Measurements from ENCODE around the gene MAST3.
A peak's percentile ranks its signal among the peaks of the same experiment; 100 is the strongest.

MAST3 gene

DNA sequence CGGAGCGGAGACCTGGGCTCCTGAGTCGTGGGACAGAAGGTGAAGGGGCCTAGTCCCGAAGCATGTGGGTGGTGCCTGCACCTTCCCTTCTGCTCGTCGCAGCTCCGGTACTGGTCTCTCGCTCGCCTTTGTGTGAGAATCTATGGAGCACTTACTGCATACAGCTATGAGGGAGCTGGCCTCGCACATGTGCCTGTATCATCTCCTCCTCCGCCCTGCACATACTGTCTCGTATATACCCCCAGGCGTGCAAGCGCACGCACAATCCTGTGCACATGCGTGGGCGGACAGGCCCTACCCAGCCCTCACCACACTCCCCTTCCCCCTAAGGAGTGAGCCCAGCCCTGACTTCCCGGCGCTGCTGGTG, 64.0 kb downstream of the MAST3 start:
- no peak for DNase-seq

DNA sequence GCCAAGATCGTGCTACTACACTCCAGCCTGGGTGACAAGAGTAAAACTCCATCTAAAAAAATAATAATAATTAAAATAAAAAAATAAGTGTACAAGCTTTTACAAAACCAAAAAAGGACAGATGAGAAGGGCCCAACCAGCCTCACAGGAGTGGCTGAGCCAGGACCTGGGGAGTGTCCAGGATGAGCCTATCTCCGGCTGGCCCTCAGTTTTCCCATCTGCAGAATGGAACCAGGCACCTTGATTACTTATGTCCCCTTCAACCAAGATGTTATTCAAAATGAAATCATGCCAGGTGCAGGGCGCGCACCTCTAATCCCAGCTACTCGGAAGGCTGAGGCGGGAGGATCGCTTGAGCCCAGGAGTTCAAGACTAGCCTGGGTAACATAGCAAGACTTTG, 66.5 kb downstream of the MAST3 start:
- DNase-seq = no peak

DNA sequence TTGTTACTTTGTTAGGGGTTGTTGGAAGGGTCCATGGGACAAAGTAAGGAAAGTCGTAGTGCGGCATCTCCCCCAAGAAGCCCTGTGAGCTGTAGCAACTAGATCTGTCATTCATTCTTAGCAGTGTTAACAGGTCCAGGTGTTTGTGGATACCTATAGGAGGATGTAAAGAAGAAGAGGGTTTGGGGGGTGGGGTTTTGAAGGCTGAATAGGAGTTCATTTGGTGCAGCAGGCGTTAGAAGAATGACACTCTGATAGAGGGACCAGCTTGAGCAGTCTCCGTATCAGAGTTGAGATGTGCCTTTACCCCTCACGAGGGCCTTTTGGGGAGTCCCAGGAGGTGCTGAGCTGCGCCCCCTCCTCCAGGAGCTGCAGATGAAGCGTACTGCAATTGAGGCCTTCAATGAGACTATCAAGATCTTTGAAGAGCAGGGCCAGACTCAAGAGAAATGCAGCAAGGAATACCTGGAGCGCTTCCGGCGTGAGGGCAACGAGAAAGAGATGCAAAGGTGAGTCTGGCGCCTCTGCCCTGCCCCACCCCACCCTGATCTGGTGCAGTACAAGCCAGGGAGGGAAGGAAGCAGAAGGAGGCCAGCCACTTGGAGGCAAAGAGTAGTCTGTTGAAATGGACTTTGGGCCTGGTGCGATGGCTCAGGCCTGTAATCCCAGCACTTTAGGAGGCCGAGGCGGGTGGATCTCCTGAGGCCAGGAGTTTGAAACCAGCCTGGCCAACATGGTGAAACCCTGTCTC, 68.4 kb downstream of the MAST3 start:
- no peak for DNase-seq

DNA sequence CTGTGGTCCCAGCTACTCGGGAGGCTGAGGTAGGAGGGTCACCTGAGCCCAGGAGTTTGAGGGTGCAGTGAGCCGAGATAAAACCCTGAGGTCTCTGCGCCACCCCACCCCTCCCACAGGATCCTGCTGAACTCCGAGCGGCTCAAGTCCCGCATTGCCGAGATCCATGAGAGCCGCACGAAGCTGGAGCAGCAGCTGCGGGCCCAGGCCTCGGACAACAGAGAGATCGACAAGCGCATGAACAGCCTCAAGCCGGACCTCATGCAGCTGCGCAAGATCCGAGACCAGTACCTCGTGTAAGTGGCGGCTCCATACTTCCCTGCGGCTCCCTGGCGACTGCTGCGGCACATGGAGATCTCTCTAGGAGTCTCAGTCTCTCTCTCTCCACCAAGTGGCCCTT, 69.4 kb downstream of the MAST3 start:
- no peak for DNase-seq

DNA sequence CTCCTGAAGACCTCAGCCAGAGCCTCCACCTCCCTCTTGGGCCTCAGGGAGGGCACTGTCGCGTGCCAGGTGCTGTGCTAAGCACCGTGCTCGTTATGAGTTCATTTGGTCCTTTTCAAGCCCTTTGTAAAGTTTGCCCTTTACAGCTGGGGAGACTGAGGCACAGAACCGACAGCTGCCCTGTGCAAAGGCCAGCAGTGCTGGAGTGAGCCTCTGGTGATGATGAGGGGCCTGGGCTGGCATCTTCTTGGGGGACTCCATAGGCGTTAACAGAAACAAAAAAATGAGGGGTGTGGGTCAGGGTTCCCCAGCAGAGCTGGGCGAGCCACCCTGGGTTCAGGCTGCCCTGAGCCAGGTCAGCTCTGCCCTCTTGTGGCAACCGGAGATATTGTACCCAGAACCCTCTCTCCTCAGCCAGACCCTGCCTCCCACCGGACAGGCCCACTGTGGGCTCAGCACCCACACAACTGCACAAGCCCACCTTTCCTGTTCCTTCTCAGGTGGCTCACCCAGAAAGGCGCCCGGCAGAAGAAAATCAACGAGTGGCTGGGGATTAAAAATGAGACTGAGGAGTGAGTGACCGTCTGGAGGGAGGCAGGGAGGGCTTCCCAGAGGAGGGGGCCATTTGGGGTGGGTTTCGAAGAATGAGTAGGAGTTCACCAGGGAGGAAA, 70.5 kb downstream of the MAST3 start:
- no peak for DNase-seq

DNA sequence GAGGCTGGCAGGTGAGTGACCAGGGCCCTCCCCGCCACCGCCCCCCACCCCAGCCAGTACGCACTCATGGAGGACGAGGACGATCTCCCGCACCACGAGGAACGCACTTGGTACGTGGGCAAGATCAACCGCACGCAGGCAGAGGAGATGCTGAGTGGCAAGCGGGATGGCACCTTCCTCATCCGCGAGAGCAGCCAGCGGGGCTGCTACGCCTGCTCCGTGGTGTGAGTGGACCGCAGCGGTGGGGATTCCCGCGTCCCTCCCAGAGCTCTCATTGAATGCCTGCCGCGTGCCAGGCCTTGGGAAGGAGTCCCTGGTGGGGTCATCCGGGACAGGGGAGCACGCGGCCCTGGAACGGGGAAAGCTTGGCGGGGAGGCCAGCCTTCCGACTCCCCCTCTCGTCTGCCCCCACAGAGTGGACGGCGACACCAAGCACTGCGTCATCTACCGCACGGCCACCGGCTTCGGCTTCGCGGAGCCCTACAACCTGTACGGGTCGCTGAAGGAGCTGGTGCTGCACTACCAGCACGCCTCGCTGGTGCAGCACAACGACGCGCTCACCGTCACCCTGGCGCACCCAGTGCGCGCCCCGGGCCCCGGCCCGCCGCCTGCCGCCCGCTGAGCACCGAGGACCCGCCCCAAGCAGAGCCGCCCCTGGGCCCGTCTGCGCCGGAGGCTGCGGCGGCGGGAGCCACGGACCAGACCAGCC, 71.2 kb downstream of the MAST3 start:
- DNase-seq = no peak

DNA sequence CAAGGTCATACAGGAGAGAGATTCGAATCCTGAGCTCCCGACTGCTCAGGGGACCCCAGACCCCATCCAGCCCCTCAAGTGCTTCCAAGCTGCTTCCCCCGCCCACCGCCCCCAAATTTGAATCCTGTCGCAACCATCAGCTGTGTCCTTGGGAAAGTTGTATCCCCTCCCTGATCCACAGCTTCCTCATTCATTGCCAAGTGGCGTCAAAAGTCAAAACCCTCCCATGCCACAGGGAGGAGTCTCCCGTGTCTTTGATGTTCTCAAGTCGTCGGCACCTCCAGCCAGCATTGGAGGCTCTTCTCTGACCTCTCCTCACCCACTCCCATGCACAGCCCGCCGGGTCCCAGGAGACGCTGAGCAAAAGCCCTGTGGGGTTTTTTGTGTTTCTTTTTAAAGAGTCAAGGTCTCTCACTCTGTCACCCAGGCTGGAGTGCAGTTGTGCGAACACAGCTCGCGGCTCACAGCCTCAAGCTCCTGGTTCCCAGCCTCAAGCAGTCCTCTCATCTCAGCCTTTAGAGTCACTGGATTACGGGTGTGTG, 73.2 kb downstream of the MAST3 start:
- no peak for DNase-seq

DNA sequence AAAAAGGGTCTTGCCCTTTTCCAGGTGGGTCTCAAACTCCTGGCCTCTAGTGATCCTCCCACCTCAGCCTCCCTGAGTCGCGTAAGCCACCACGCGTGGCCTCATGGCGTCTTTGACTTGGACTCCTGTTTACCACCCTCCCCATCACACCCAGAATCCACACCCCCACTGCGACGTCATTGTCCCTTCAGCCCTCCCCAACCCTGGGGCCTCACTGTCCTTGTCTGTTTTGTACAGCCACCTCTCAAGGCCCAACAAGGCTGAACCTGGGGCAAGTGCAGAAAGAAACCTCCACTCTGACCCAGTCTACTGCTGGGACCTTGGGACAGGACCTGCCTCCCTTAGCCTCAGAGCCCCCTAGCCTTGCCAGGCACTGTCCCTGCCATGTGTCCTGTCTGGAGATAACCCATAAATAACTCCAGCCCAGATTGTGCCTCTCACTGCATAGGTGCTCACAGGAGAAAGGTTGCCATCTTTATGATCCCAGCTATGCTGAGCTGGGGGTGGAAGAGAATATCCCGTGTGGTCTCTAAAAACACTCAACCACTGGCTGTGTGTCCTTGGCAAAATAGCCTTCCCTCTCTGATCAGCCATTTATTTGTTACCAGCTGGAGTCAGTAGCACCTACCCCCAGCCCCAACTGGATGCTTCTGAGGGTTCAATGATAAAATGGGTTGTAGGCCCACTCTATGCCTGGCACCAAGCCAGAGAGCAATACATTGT, 74.2 kb downstream of the MAST3 start:
- DNase-seq = no peak

DNA sequence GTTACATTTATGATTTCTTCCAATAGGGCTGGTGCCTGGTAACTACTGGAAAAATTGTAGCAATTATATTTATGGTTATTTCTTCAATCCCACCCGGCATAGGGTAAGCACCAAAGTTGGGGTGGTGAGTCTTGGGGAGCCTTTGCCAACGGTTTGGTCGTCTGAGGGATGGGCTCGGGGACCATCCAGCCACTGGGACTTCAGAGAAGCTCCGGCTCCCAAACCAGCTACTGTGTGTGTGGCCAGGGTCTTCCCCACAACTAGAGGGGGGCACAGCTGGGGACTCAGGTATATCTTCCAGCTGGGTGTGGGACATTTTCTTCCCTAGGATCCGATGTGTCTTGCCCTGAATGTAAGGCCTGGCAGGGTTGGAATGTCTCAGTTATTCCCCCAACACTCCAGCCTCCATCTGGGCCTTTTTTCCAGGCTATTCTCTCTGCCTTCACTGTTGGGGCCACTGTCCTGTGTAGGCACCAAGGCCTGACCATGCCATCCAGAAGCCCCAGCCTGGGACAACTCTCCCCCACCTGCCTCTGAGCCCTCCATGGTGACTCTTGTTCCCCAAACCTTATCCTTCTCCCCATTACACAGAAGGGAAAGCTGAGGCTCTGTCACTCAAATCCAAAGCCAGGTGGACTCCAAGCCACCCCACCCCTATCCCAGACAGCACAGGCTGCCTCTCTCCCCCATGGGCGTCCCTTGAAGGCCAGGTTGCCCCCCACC, 74.9 kb downstream of the MAST3 start:
- DNase-seq = no peak

DNA sequence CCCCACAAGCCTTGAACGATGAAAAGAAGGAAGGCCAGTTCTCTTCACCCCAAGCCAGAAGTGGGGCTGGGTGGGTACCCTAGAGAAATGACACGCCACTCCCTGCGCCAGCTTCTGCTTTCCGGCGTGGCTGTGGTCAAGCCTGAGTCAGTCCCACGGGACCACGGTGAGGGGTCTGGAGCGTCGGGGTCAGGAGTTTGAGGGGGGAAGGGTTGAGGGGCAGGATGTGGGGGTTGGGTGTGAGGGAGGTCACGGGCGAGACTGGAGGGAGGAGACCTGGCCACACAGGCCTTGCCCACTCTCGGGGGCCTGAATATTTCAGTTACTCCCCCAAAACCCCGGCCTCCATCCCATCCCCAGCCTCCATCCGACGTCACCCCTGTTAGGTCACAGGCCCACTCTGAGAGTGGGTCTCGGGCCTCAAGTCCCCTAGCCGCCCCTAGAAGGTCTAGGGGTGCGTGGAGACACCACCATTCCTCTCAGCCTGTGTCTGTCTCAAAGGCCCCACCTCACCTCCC, 75.5 kb downstream of the MAST3 start:
- no peak for DNase-seq

DNA sequence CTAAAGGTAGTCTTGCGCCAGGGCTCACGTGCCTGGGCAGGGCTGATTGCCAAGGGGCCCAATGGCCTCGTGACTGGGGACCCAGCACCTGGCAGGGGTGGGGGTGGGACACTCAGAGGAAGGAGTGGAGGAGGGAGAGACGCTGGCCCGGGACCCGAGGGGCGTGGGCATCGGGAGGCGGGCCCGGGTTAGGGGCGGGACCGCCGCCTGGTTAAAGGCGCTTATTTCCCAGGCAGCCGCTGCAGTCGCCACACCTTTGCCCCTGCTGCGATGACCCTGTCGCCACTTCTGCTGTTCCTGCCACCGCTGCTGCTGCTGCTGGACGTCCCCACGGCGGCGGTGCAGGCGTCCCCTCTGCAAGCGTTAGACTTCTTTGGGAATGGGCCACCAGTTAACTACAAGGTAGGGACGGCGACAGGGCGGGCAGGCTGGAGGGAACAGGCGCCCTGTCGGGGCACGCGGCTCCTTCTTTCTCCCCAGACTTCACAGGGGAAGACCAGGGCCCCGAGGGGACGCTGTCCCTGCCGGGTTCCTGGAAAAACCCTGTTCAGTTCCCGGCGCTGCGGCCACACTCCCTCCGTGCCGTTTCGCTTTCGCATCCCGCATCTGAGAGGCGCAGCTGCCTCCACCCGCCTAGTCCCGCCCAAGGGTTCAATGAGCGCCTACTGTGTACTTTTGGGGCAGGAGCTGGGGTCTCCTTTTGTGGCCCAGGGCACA, 76.2 kb downstream of the MAST3 start, which contains the start of gene IFI30:
Gene IFI30, plus strand, starts transcription at position 242 of the 717 bp plus-strand sequence. Its CDS starts 29 bp downstream, at position 271.
- peak; percentile 91 for DNase-seq

DNA sequence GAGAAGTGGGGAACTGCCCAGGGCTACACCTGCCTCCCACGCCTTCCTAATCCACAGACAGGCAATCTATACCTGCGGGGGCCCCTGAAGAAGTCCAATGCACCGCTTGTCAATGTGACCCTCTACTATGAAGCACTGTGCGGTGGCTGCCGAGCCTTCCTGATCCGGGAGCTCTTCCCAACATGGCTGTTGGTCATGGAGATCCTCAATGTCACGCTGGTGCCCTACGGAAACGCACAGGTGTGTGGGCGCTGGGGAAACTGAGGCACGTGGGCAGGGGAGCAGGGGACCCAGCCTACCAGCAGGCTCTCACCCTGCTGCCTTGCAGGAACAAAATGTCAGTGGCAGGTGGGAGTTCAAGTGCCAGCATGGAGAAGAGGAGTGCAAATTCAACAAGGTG, 77.4 kb downstream of the MAST3 start:
- no peak for DNase-seq

DNA sequence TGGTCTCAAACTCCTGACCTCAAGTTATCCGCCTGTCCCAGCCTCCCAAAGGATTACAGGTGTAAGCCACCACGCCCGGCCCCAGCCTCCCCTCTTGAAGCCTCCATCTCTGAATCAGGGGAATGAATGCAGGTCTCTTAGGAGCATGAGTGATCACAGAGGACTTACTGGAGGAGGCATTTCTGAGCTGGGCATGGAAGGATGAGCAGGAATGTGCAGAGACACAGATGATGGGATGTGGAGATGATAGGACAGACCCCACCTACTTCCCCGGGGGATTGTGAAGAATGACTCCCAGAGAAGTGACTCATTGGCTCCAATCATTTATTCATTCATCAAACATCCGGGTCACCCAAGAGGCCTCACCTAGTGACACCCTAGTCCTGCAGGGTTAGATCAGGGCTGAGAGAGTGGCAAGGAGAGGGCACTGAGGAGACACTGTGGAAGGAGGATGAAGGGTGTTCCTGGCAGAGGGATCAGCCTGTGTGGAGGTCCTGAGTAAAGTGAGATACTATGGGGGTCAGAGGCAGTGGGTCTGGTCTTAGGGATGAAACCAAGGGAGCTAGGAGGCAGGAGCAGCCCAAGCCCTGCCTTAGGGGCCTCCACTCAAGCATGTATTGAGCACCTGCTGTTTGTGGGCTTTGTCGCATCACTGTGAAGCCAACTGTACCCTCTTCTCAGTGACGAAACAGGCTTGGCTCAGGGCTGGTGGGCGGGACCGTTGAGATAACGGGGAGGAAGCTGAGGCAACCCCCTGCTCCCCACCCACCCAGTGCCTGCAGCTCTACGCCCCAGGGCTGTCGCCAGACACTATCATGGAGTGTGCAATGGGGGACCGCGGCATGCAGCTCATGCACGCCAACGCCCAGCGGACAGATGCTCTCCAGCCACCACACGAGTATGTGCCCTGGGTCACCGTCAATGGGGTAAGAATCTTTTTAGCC, 79.1 kb downstream of the MAST3 start:
- DNase-seq = no peak

DNA sequence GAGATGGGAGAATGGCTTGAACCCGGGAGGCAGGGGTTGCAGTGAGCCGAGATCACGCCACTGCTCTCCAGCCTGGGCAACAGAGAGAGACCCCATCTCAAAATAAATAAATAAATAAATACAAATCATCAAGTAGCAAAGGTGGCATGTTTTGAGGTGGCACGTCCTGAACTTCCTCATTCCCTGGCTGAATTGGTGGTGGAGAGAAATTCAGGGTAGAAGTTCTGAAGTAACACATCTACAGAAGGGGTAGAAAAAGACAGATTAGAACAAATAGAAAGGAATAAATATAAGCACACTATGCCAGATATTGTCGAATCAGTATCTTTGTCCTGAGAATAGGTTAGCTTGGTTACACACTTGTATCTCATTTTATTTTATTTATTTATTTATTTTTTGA, 82.4 kb downstream of the MAST3 start:
- DNase-seq = no peak

DNA sequence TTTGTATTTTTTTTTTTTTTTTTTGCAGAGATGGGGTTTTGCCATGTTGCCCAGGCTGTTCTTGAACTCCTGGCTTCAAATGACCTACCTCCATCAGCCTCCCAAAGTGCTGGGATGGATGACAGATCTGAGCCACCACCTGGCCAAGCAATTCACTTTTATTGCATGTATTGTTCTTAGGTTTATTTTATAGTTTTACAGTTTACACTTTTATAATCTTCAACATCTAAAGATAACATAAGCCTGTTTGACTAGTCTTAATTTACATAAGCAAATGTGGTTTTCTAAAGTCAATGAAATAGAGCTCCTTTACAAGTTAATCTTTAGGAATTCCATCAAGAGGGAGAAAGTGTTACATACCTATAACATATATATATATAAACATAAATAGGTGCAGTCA, 86.0 kb downstream of the MAST3 start:
- DNase-seq = no peak

DNA sequence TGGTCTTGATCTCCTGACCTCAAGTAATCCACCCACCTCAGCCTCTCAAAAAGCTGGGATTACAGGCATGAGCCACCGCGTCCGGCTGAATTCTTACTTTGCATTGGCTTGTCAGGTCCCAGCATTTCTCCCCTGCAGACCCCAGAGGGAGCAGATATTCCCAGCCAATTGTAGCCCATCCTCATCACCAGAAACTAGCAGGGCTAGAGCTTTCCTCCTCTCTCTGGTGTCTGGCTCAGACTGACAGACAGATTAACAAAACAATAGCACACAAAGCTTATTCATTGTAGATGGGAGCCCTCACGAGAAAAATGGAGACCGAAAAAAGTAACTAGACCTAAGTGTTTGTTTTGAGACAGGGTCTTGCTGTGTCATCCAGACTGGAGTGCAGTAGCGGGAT, 88.0 kb downstream of the MAST3 start:
- DNase-seq = no peak

DNA sequence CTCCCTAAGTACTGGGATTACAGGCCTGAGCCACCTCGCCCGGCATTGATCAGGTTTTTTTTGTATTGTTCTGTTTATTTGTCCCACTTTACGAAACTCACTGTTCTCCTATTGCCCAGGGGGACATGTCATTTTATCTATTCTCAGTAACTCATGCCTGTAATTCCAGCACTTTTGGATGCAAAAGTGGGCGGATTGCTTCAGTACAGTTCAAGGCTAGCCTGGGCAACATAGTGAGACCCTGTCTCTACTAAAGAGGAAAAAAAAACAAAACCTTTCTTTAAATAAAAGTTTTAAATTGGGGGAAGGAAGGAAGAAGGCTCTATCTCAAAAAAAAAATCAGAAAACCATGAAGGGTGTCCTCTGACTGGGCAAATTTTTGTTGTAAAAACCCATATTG, 92.7 kb downstream of the MAST3 start:
- DNase-seq = no peak

DNA sequence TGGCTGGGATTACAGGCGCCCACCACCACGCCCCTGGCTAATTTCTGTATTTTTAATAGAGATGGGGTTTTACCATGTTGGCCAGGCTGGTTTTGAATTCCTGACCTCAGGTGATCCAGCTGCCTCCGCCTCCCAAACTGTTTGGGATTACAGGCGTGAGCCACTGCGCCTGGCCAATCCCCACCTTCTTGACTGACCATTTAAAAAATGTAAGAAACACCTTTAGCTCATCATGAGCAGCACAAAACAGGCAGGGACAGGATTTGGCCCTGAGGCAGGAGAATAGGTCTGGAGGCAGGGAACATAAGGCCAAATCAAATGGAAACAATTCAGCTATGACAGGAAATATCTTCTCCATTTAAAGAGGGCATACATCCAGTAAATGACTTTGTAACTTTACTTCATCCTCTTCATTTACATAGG, 94.1 kb downstream of the MAST3 start:
- DNase-seq = no peak

DNA sequence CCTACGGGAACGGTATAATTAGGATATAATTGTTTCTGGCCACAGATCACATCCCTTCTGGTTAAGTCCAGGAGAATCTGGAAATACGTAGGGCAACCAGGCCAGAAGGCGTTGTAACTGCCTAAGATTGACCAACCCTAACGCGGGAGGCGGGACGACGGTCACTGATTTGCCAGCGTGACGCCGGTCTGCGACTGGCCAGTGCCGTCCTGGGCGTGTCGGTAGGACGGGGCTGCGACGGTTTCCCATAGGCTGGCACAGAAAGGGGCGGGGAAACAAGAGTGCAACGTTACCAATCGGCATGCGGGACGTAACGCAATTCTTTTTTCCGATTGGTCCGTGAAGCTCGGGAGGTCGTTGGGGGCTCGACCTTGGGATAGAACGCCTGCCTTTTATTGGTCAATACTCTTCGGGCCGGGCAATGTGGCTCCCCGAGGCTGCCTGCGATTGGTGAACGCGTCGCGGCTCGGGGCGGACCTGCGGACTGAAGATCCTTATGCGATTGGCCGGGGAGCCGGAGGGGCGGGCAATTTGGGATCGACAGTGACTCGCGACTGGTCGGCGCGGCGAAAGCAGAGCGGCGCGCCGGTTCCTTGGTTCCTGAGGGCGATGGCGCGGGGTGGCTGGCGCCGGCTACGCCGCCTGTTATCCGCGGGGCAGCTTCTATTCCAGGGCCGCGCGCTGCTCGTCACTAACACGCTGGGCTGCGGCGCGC, 95.3 kb downstream of the MAST3 start, which contains the start of gene MPV17L2:
Gene MPV17L2, plus strand, starts transcription at position 546 of the 715 bp plus-strand sequence. Its CDS starts 64 bp downstream, at position 610.
- peak; percentile 100 for DNase-seq

All from NCI-H1105 (cell line).